Smooth muscle cell (in vitro differentiated cells): ENCODE measurements around the gene NRDE2. TPM values are rescaled to one million over a fixed set of nuclear protein-coding genes. Genes with fewer than 3 reads are reported as not detected.
A peak's percentile ranks its signal among the peaks of the same experiment; 100 is the strongest.

Source experiments
- DNase-seq: peaks from one replicate; lab custom pipeline; 2025; ENCODE audit not compliant: unreplicated experiment; lab: John Stamatoyannopoulos, UW
- H2AFZ ChIP-seq: fragments of 200-600 bp; sonication (generic); 2 replicates; pipeline ENCODE4 v1.6.0; 2016; ENCODE audit warnings: antibody characterized with exemption, low read depth, mild to moderate bottlenecking
- H3F3A ChIP-seq: fragments of 200-600 bp; sonication (generic); 2 replicates; pipeline ENCODE4 v1.6.0; 2017; ENCODE audit warnings: antibody characterized with exemption, low read depth
- H3K27ac ChIP-seq: fragments of 200-600 bp; sonication (generic); 2 replicates; pipeline ENCODE4 v1.5.1; 2016; ENCODE audit warnings: low read depth, mild to moderate bottlenecking
- H3K27me3 ChIP-seq: fragments of 200-600 bp; sonication (generic); 2 replicates; pipeline ENCODE4 v1.6.1; 2016; ENCODE audit warnings: low read depth, mild to moderate bottlenecking
- H3K36me3 ChIP-seq: fragments of 200-600 bp; sonication (generic); 2 replicates; pipeline ENCODE4 v1.5.1; 2016; ENCODE audit warnings: low read depth
- H3K4me1 ChIP-seq: fragments of 200-600 bp; sonication (generic); 2 replicates; pipeline ENCODE4 v1.5.1; 2016; ENCODE audit warnings: low read depth
- H3K4me2 ChIP-seq: fragments of 200-600 bp; sonication (generic); 2 replicates; pipeline ENCODE4 v1.6.0; 2016; ENCODE audit warnings: mild to moderate bottlenecking
- H3K4me3 ChIP-seq: fragments of 200-600 bp; sonication (generic); 2 replicates; pipeline ENCODE4 v1.5.1; 2016; ENCODE audit warnings: mild to moderate bottlenecking
- H3K79me2 ChIP-seq: fragments of 200-600 bp; sonication (generic); 2 replicates; pipeline ENCODE4 v1.6.0; 2016; ENCODE audit warnings: low read depth, mild to moderate bottlenecking
- H3K9ac ChIP-seq: fragments of 200-600 bp; sonication (generic); 2 replicates; pipeline ENCODE4 v1.6.0; 2016; ENCODE audit warnings: low read depth
- H3K9me3 ChIP-seq: fragments of 200-600 bp; sonication (generic); replicated peaks from 2 replicates; pipeline ENCODE4 v1.5.1; 2016; ENCODE audit warnings: low read depth
- H4K20me1 ChIP-seq: fragments of 200-600 bp; sonication (generic); 2 replicates; pipeline ENCODE4 v1.6.0; 2016; ENCODE audit warnings: low read depth
- WGBS: methylation state at CpG from one replicate; pipeline ENCODE4 v1.1.7; 2016; ENCODE audit warnings: low lambda C conversion rate; 5-methylcytosine and 5-hydroxymethylcytosine counted together
- polyA plus RNA-seq: library from polyadenylated mRNA; unstranded; fragments of >200 nt; fragmentation: Nextera tagmentation; extraction: Ambion mirVana; gene quantifications from 2 replicates; pipeline ENCODE4 v1.2.1, GENCODE V29; 2016
- total RNA-seq: library from RNA; depleted of rRNA; stranded (reverse); fragments of >200 nt; gene quantifications from 2 replicates; pipeline ENCODE4 v1.2.3, GENCODE V29; 2014
- TF ChIP-seq, protein P1 (sequence below): fragments of 200-600 bp; sonication (generic); IDR thresholded peaks from 2 replicates; pipeline ENCODE4 v1.5.1; 2017; ENCODE audit warnings: borderline replicate concordance, mild to moderate bottlenecking, antibody characterized with exemption; ENCODE audit not compliant: insufficient read depth, poor library complexity, severe bottlenecking

The NRDE2 gene
- total and polyA plus RNA-seq, 2 experiments from 2014 or later: 8.0 to 9.9 TPM

DNA sequence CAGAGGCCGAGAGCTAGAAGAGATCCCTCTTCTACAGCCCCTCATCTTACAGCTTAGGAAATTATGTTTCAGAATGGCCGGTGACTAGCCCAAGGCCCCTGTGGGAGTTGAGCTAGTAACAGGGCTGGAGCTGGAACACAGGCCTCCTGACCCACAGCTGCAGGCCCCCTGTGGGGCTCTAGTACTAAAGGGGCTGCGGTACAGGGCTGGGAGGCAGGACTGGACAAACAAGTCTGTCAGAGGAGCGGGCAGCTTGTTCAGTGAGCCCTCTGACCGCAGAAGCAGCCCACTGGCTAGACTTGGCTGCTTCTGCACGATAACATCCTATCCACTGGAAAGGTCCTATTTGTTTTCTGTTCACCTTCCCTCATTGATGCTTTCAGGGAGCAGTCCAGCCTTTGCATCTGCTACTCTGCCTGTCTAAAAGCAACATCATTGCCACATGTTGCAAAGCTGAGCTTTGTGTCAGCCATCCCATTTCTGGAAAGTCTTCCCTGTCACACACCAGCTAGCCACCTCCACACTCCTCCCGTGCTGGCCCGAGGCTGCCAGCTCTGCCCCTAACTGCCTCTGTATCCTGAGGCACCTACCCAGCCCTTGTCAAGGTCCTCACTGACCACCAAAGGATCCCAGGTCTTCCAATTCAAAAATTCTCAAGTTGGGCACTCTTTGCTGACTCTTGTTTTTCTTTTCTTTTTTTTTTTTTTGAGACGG lies 65.1 kb downstream of the NRDE2 start:
- DNase-seq: no peak
- TF ChIP-seq, protein P1, sequence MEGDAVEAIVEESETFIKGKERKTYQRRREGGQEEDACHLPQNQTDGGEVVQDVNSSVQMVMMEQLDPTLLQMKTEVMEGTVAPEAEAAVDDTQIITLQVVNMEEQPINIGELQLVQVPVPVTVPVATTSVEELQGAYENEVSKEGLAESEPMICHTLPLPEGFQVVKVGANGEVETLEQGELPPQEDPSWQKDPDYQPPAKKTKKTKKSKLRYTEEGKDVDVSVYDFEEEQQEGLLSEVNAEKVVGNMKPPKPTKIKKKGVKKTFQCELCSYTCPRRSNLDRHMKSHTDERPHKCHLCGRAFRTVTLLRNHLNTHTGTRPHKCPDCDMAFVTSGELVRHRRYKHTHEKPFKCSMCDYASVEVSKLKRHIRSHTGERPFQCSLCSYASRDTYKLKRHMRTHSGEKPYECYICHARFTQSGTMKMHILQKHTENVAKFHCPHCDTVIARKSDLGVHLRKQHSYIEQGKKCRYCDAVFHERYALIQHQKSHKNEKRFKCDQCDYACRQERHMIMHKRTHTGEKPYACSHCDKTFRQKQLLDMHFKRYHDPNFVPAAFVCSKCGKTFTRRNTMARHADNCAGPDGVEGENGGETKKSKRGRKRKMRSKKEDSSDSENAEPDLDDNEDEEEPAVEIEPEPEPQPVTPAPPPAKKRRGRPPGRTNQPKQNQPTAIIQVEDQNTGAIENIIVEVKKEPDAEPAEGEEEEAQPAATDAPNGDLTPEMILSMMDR: no peak

DNA sequence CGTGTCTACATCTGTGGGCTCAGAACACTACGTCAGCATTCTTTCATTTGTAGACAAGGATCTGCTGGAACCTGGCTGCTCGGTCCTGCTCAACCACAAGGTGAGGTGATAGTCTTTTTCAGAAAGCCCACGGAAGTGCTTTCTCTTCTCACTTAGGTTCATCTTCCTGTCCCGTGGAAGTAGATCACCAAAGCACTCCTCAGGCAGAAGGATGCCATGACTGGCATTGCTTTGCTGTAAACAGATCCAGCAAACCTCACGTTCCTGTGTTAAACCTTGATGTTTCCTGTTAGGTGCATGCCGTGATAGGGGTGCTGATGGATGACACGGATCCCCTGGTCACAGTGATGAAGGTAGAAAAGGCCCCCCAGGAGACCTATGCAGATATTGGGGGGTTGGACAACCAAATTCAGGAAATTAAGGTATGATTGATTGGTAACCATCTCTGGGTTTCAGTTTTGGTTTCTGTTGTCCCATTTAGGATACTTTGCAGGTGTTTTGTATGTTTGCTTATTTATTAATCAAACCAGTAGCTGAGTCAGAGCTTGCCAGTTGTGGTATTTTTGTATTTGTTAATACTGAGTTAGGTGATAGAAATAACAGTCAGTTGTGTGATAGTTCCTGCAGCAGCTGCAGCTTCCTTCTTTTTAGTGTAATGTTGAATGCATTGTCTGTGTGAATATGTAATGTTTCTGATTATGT lies 67.8 kb downstream of the NRDE2 start:
- Histone ChIP-seq H3K4me3 (no peak overlapping the region), H3K79me2 (peaks cover 6% of the 10 kb centered on the region), H3K9me3 (no peaks in the 10 kb centered on the region), H4K20me1 (peaks cover 14% of the 10 kb centered on the region), H3K27ac (no peak overlapping the region), H3K36me3 (peaks cover 26% of the 10 kb centered on the region), H2AFZ (no peak overlapping the region), H3K27me3 (no peaks in the 10 kb centered on the region), H3K9ac (no peak overlapping the region), H3K4me2 (no peak overlapping the region), H3F3A (no peaks in the 10 kb centered on the region), H3K4me1 (no peaks in the 10 kb centered on the region)
- no peak for DNase-seq
- TF ChIP-seq, protein P1: no peak
- 98% methylated on average over 8 of the region's 8 CpGs for WGBS

More for the DNA sequence above, 65.1 kb downstream of the NRDE2 start:
- Histone ChIP-seq H3K27me3 (no peaks in the 10 kb centered on the region), H3K9me3 (no peaks in the 10 kb centered on the region), H3K4me3 (no peak overlapping the region), H4K20me1 (peaks cover 12% of the 10 kb centered on the region), H3K36me3 (peaks cover 30% of the 10 kb centered on the region), H3K4me2 (no peak overlapping the region), H2AFZ (no peak overlapping the region), H3F3A (no peaks in the 10 kb centered on the region), H3K79me2 (no peaks in the 10 kb centered on the region), H3K9ac (no peak overlapping the region), H3K4me1 (no peaks in the 10 kb centered on the region), H3K27ac (no peak overlapping the region)
- WGBS: 96% methylated on average over 9 of the region's 9 CpGs

DNA sequence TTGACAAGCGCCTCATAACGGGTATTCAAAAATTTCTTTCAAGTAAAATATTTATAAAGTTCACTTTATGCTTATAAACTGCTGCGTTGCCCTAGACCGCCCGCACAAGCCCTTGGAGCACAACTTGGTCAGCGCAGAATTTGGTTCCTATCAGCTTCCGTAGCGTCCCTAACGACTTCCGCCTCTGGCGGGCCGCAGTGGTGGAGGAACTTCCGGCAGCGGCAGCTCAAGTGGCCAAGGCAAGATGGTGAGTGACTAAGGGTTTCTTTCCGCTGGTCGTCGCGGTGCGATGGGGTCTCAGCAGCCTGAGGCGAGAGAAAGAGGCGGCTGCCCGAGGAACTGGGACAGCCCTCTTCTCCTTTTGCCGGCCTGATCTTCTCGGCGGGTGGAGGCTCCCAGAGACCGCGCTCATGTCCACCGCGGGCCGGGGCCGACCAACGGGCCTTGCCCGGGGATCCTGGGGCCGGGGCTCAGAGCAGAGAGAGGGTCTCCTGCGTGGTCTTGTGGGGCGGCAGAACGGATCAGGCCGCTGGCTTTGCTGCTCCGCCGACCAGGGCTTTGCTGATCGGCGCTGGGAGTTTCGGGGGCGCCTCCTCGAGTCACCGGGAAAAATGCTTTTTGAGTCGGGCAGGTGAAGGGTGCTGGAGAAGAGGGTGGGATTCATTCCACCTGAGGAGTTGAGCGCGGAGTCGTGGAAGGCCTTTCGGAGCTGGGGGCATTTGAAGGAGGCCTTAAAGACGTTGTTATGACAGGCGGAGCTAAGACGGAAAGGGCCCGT lies 75.2 kb downstream of the NRDE2 start, which contains the start of gene PSMC1:
TSS of gene PSMC1 (plus strand) at position 200 of the 778 bp plus-strand sequence. CDS start at position 245, 45 bp downstream.
- Histone ChIP-seq H3F3A (no peaks in the 10 kb centered on the region), H3K36me3 (peaks cover 15% of the 10 kb centered on the region), H3K9ac (peak within 1 kb of the TSS; percentile 97), H3K27me3 (peaks cover 14% of the 10 kb centered on the region), H3K4me3 (peak within 1 kb of the TSS; percentile 94), H3K9me3 (no peaks in the 10 kb centered on the region), H2AFZ (peak within 1 kb of the TSS; percentile 72), H3K79me2 (peaks cover 39% of the 10 kb centered on the region), H3K27ac (peak within 1 kb of the TSS; percentile 71), H4K20me1 (peaks cover 18% of the 10 kb centered on the region), H3K4me1 (peaks cover 10% of the 10 kb centered on the region), H3K4me2 (peak within 1 kb of the TSS; percentile 99)
- TF ChIP-seq, protein P1: no peak
- peak; percentile 36 for DNase-seq
- WGBS: 1% methylated on average over 54 of the region's 55 CpGs
